ENCODE measurements around the gene CTDSP2.

DNA sequence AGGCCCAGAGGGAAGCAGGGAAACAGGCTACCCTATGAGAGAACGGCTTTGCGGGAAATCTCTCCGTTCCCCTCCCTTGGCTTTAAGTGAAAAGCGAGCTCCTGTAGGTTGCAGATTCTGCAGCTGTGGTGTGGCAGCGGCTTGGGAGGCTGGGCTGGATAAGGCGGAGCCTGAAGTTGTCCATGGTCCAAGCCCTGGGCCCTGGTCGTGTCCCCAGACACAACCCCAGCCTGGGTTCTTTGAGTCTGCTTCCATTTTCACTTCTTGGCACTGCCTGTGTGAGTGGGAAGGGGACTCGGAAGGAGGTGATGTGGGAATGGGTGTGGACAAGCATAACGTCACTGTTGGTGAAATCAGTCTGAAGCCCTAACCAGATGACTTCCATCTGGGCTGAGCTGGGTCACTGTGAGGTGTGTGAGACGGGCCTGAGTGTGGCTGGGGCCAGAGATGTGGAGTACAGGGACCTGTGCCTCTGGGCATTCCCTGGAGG is 43.0 kb upstream of the CTDSP2 start:
- TF ChIP-seq CTCF (IDR thresholded peaks at IDR 0.05): no peak
- peak; percentile 89 to 95 for TF ChIP-seq POLR2AphosphoS5 (IDR thresholded peaks at IDR 0.05)
- TF ChIP-seq POLR2A (IDR thresholded peaks at IDR 0.05): peak in 2 of 4 donors; percentile 30 to 51

Data from upper lobe of left lung (tissue), 4 donors.